BLaER1 treated with 17β-estradiol and CSF1 and Interleukin-3, amounts not matched to agents 10 nM and 100 nM (cell line): Measurements from ENCODE around the gene FBXL20.
"Not testable (repeated sequence)": the region's sequence is repeated elsewhere in the genome, so short reads cannot be mapped to it uniquely, and the experiment has no call there.

Experiments
- H3K27ac ChIP-seq, 11 experiments: shearing (Covaris generic); formaldehyde crosslinking; 2 replicates each; pipeline ENCODE4 v1.8.1; 2022
- H3K27me3 ChIP-seq, 11 experiments: shearing (Covaris generic); formaldehyde crosslinking; 2 replicates each; pipeline ENCODE4 v1.8.1; 2022
- H3K36me3 ChIP-seq, 11 experiments: shearing (Covaris generic); formaldehyde crosslinking; 2 replicates each; pipeline ENCODE4 v1.8.1; 2022
- H3K4me1 ChIP-seq, 10 experiments: shearing (Covaris generic); formaldehyde crosslinking; 2 replicates each; pipeline ENCODE4 v1.8.1; 2022
- H3K4me2 ChIP-seq, 11 experiments: shearing (Covaris generic); formaldehyde crosslinking; 2 replicates each; pipeline ENCODE4 v1.8.1; 2022
- H3K4me3 ChIP-seq, 10 experiments: shearing (Covaris generic); formaldehyde crosslinking; 2 replicates each; pipeline ENCODE4 v1.8.1; 2022
- H3K9ac ChIP-seq, 11 experiments: shearing (Covaris generic); formaldehyde crosslinking; 2 replicates each; pipeline ENCODE4 v1.8.1; 2022
- H3K9me3 ChIP-seq, 11 experiments: shearing (Covaris generic); formaldehyde crosslinking; replicated peaks in 1 of 11; 2 replicates each; pipeline ENCODE4 v1.8.1; 2022
- H4K20me1 ChIP-seq, 11 experiments: shearing (Covaris generic); formaldehyde crosslinking; 2 replicates each; pipeline ENCODE4 v1.8.1; 2022
- Cebpa-rat ChIP-seq, 11 experiments: shearing (Covaris generic); IDR thresholded peaks; 2 replicates each; pipeline ENCODE4 v1.8.1; 2022

Gene FBXL20

GRCh38 chr17:39294060-39294459 is 107.4 kb downstream of the FBXL20 start:
- Histone ChIP-seq H3K4me2 (peak overlapping the region in 1 of 11 experiments; percentile 15; a peak in 2 of 22 replicates), H3K27me3 (no peaks in the 10 kb centered on the region)

DNA sequence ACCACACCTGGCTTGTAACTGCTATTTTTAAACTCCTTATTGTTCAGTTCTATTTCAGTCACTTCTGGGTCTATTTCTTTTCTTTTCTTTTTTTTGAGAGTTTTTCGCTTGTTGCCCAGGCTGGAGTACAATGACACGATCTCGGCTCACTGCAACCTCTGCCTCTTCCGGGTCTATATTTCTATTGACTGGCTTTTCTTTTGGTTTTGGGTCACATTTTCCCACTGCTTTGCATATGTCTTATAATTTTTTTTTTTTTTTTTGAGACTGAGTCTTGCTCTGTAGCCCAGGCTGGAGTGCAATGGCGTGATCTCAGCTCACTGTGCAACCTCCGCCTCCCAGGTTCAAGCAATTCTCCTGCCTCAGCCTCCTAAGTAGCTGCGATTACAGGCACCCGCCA is 108.9 kb downstream of the FBXL20 start:
- not testable (repeated sequence) for H4K20me1 ChIP-seq, H3K27ac ChIP-seq, H3K4me3 ChIP-seq, H3K4me2 ChIP-seq, H3K4me1 ChIP-seq, H3K9me3 ChIP-seq, H3K9ac ChIP-seq, H3K27me3 ChIP-seq
- H3K36me3 ChIP-seq = peaks cover 18 to 87% (median 41%) of the 10 kb centered on the region in 11 experiments; a peak in 21 of 22 replicates

More at GRCh38 chr17:39294060-39294459, 107.4 kb downstream of the FBXL20 start:
- H3K27ac ChIP-seq = no peak overlapping the region
- no peak overlapping the region for H3K4me3 ChIP-seq
- peaks cover 33 to 87% (median 50%) of the 10 kb centered on the region in 11 experiments for H3K36me3 ChIP-seq
- TF ChIP-seq Cebpa-rat (IDR thresholded peaks at IDR 0.05) = no peak
- no peak overlapping the region for H3K9ac ChIP-seq
- no peaks in the 10 kb centered on the region for H3K9me3 ChIP-seq
- peaks cover 0 to 9% (median 0%) of the 10 kb centered on the region in 10 experiments; a peak in 4 of 20 replicates for H3K4me1 ChIP-seq
- no peaks in the 10 kb centered on the region for H4K20me1 ChIP-seq

DNA sequence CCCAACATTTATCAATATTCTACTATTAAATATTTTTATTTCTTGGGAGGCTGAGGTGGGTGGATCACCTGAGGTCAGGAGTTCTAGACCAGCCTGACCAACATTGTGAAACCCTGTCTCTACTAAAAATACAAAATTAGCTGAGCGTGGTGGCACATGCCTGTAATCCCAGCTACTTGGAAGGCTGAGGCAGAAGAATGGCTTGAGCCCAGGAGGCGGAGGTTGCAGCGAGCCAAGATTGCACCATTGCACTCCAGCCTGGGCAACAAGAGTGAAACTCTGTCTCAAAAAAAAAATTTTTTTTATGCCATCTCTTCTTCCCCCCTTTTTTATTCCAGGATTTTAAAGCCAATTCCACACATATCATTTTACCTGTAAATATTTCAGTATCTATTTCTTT is 114.9 kb downstream of the FBXL20 start:
- not testable (repeated sequence) for H3K4me1 ChIP-seq, H3K27ac ChIP-seq, H3K4me3 ChIP-seq, H3K9me3 ChIP-seq, H3K4me2 ChIP-seq, H4K20me1 ChIP-seq, H3K27me3 ChIP-seq, H3K9ac ChIP-seq
- peaks cover 5 to 84% (median 20%) of the 10 kb centered on the region in 11 experiments; a peak in 15 of 22 replicates for H3K36me3 ChIP-seq

DNA sequence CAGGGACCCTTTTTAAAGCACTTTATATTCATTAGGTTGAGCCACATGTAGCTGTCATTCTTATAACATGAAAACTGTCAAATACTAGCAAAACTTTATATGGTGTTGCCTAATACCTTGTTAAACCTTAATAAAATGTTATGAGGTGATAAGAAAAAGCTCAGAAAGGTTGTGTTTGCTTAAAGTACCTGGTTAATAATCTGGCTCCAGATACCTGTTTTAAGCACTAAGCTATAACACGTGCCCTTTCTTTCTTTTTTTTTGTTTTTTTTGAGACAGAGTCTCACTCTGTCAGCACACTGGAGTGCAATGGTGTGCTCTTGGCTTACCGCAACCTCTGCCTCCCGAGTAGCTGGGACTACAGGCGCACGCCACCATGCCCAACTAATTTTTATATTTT is 116.7 kb downstream of the FBXL20 start:
- peaks cover 4 to 89% (median 24%) of the 10 kb centered on the region in 11 experiments; a peak in 18 of 22 replicates for H3K36me3 ChIP-seq
- no peak overlapping the region for H3K4me3 ChIP-seq
- no peak overlapping the region for H3K27ac ChIP-seq
- H3K9ac ChIP-seq = no peak overlapping the region
- no peaks in the 10 kb centered on the region for H3K9me3 ChIP-seq
- H3K27me3 ChIP-seq = no peaks in the 10 kb centered on the region
- TF ChIP-seq Cebpa-rat (IDR thresholded peaks at IDR 0.05) = no peak
- no peaks in the 10 kb centered on the region for H4K20me1 ChIP-seq
- H3K4me1 ChIP-seq = no peaks in the 10 kb centered on the region
- H3K4me2 ChIP-seq = no peak overlapping the region

DNA sequence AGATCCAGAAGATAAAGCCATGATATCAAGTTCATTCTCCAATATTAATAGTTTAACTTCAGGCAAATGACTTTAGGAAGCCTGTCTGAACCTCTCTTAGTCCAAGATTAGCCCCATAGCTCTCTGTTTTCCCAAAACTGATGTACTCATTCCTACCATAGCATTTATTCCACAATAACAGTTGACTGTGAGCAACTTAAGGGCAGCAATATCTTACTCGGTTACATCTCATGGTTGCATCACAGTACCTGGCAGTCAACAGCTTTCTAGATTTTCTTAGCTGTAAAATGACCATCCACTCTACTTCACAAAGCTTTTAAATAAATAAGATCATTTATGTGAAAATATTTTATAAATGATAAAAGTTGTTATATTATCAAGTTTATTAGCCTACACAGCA is 117.5 kb downstream of the FBXL20 start:
- H3K4me1 ChIP-seq = no peaks in the 10 kb centered on the region
- H4K20me1 ChIP-seq = no peaks in the 10 kb centered on the region
- H3K27me3 ChIP-seq = no peaks in the 10 kb centered on the region
- peaks cover 8 to 89% (median 32%) of the 10 kb centered on the region in 11 experiments; a peak in 19 of 22 replicates for H3K36me3 ChIP-seq
- no peak overlapping the region for H3K9ac ChIP-seq
- H3K4me3 ChIP-seq = no peak overlapping the region
- no peak overlapping the region for H3K27ac ChIP-seq
- H3K9me3 ChIP-seq = no peaks in the 10 kb centered on the region
- H3K4me2 ChIP-seq = no peak overlapping the region
- no peak for TF ChIP-seq Cebpa-rat (IDR thresholded peaks at IDR 0.05)

DNA sequence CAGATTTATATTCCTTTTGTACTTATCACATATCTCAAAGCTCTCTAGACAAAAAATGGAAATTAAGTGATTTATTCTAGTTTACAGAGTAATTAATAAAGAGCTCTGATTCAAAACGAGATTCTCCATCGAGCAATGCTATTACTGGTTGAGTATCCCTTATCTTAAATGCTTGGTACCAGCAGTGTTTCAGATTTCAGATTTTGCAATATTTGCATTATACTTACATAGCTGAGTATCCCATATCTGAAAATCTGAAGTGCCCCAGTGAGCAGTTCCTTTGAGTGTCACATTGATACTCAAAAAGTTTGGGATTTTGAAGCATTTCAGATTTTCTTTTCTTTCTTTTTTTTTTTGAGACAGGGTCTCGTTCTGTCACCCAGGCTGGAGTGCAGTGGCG is 118.3 kb downstream of the FBXL20 start:
- H3K27me3 ChIP-seq = no peaks in the 10 kb centered on the region

GRCh38 chr17:39281806-39282205 is 119.6 kb downstream of the FBXL20 start:
- Histone ChIP-seq H3K36me3 (peaks cover 11 to 91% (median 37%) of the 10 kb centered on the region in 11 experiments; a peak in 18 of 22 replicates), H3K27ac (no peak overlapping the region), H3K4me2 (no peak overlapping the region), H3K4me3 (no peak overlapping the region), H3K9me3 (no peaks in the 10 kb centered on the region), H4K20me1 (no peaks in the 10 kb centered on the region), H3K4me1 (no peaks in the 10 kb centered on the region), H3K27me3 (no peaks in the 10 kb centered on the region), H3K9ac (no peak overlapping the region)
- TF ChIP-seq Cebpa-rat (IDR thresholded peaks at IDR 0.05) = no peak

More for the DNA sequence above, 118.3 kb downstream of the FBXL20 start:
- Histone ChIP-seq H3K4me3 (no peak overlapping the region), H3K9me3 (no peaks in the 10 kb centered on the region), H3K36me3 (peaks cover 11 to 89% (median 36%) of the 10 kb centered on the region in 11 experiments; a peak in 19 of 22 replicates), H3K9ac (no peak overlapping the region), H4K20me1 (no peaks in the 10 kb centered on the region), H3K4me1 (no peaks in the 10 kb centered on the region), H3K27ac (no peak overlapping the region), H3K4me2 (no peak overlapping the region)
- TF ChIP-seq Cebpa-rat (IDR thresholded peaks at IDR 0.05) = no peak

DNA sequence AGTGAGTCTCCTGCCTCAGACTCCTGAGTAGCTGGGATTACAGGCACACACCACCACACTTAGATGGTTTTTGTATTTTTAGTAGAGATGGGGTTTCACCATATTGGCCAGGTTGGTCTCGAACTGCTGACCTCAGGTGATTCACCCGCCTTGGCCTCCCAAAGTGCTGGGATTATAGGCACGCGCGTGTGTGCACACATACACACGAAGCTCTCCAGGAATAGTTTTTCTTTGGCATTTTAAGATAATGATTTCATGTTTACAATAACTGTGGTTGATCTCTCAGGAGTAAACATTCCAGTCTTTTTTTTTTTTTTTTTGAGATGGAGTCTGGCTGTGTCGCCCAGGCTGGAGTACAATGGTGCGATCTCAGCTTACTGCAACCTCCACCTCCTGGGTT is 123.2 kb downstream of the FBXL20 start:
- not testable (repeated sequence) for H4K20me1 ChIP-seq, H3K27ac ChIP-seq, H3K27me3 ChIP-seq, H3K9ac ChIP-seq, H3K4me2 ChIP-seq, H3K9me3 ChIP-seq, H3K4me3 ChIP-seq
- H3K4me1 ChIP-seq = peaks cover 0 to 11% (median 8%) of the 10 kb centered on the region in 10 experiments; a peak in 10 of 20 replicates
- peaks cover 24 to 88% (median 49%) of the 10 kb centered on the region in 11 experiments for H3K36me3 ChIP-seq

DNA sequence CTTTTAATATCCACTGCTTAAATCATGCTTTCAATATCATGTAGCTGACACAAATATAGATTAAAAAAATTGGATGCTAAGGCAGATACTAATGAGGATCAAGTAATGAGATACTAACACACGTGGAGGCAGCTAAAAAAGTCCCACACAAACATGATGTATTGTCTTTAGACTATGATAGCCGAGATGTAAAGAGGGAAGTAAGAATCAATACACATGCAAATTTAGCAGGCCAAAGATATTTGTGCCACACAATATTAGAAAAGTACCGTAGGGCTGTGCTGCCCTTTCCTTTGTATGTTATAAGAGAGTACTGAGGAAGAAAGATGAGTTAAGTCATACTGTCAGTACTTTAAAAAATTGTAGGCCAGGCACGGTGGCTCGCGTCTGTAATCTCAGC is 124.3 kb downstream of the FBXL20 start:
- no peak for TF ChIP-seq Cebpa-rat (IDR thresholded peaks at IDR 0.05)
- Histone ChIP-seq H3K9me3 (no peaks in the 10 kb centered on the region), H3K4me3 (no peak overlapping the region), H3K9ac (no peak overlapping the region), H3K4me1 (peaks cover 0 to 11% (median 8%) of the 10 kb centered on the region in 10 experiments; a peak in 10 of 20 replicates), H4K20me1 (no peaks in the 10 kb centered on the region), H3K4me2 (no peak overlapping the region), H3K27me3 (no peaks in the 10 kb centered on the region), H3K36me3 (peaks cover 24 to 88% (median 53%) of the 10 kb centered on the region in 11 experiments), H3K27ac (no peak overlapping the region)

DNA sequence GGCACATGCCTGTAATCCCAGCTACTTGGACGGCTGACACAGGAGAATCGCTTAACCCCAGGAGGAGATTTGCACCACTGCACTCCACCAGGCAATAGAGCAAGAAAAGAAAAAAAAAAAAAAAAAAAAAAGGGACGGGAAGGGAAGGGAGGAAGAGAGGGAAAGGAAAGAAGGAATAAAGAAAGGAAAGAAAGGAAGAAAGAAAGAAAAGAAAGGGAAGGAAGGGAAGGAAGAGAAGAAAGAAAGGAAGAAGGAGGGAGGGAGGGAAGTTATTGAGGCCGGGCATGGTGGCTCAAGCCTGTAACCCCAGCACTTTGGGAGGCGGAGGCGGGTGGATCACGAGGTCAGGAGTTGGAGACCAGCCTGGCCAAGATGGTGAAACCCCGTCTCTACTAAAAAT is 125.3 kb downstream of the FBXL20 start:
- Histone ChIP-seq H3K4me2 (0 out of 22 replicates have a peak overlapping the region, but pooled peaks of 1 of the 11 experiments have one; percentile 10), H3K36me3 (peaks cover 24 to 88% (median 53%) of the 10 kb centered on the region in 11 experiments), H3K27ac (no peak overlapping the region), H3K4me1 (peaks cover 0 to 11% (median 8%) of the 10 kb centered on the region in 10 experiments; a peak in 10 of 20 replicates), H3K9me3 (no peaks in the 10 kb centered on the region), H3K4me3 (no peak overlapping the region), H4K20me1 (no peaks in the 10 kb centered on the region), H3K9ac (no peak overlapping the region), H3K27me3 (no peaks in the 10 kb centered on the region)
- no peak for TF ChIP-seq Cebpa-rat (IDR thresholded peaks at IDR 0.05)
